Left lung (tissue), 10 donors: ENCODE measurements around the gene STK17B. TPM values are rescaled to one million over a fixed set of nuclear protein-coding genes. Genes with fewer than 3 reads are reported as not detected.

Source experiments
- ATAC-seq: fragments of 200-7000 bp; cut with Tn5 transposase; one replicate; pipeline ENCODE4 v1.9.1; 2020; ENCODE audit warnings: moderate library complexity
- DNase-seq, 4 donors: peaks; one replicate each; pipeline ENCODE4 v3.0.0-alpha.2; 2013 to 2020
- H3K27ac ChIP-seq, 2 donors: fragments of 200-600 bp; sonication (generic) in 1 of 2; one replicate each; pipeline versions ENCODE4 v1.5.0 to v1.8.0; 2020 to 2021
- H3K27me3 ChIP-seq, 2 donors: fragments of 200-600 bp; sonication (generic) in 1 of 2; one replicate each; pipeline versions ENCODE4 v1.5.0 to v1.8.0; 2020 to 2021
- H3K36me3 ChIP-seq, 2 donors: fragments of 200-600 bp; sonication (generic) in 1 of 2; one replicate each; pipeline versions ENCODE4 v1.5.0 to v1.8.0; 2020 to 2021
- H3K4me1 ChIP-seq, 2 donors: fragments of 200-600 bp; one replicate each; pipeline ENCODE4 v1.8.0; 2021
- H3K4me3 ChIP-seq, 2 donors: fragments of 200-600 bp; sonication (generic) in 1 of 2; one replicate each; pipeline versions ENCODE4 v1.5.0 to v1.8.0; 2020 to 2021; ENCODE audit warnings: mild to moderate bottlenecking in 1 of 2
- H3K9me3 ChIP-seq, 2 donors: fragments of 200-600 bp; sonication (generic) in 1 of 2; one replicate each; pipeline versions ENCODE4 v1.5.0 to v1.8.0; 2020 to 2021
- CTCF ChIP-seq, 2 donors: fragments of 200-600 bp; sonication (generic) in 1 of 2; IDR thresholded peaks; one replicate each; pipeline versions ENCODE4 v1.5.0 to v1.8.0; 2021; ENCODE audit warnings: antibody characterized with exemption in 2 of 2
- intact Hi-C, 2 donors: fragments of 100-400 bp; cut with DNase I; formaldehyde crosslinking; loops; one replicate each; pipeline versions ENCODE4 v1.11.2 to v1.14.2; 2022
- polyA plus RNA-seq, 6 donors: library from polyadenylated mRNA; unstranded; fragments of 120-200 nt; gene quantifications; one replicate each; pipeline ENCODE4 v1.2.1, GENCODE V29; 2013; ENCODE audit not compliant: insufficient read length in 6 of 6
- total RNA-seq, 2 donors: library from RNA; stranded (reverse); fragmentation: NEBNext Ultra II Directional; extraction: Animal tissue kit (Norgen Biotek cat#: 25700); gene quantifications; one replicate each; pipeline ENCODE4 v1.2.1, GENCODE V29; 2021
- donor health status: DM: no; HTN: yes; CAD: no.
- donor health status: DM: no; HTN: no; CAD: no.

The STK17B gene
- total and polyA plus RNA-seq, 8 donors = 12.1 to 59.2 (median 15.4) TPM

- H3K9me3 ChIP-seq = no peaks in the 10 kb centered on the region
- TF ChIP-seq CTCF (IDR thresholded peaks at IDR 0.05) = no peak
- ATAC-seq (no peak), DNase-seq (no peak)
- no peaks in the 10 kb centered on the region for H3K36me3 ChIP-seq
- no peak overlapping the region for H3K27ac ChIP-seq
- H3K4me3 ChIP-seq = no peak overlapping the region
- peaks cover 0 to 12% of the 10 kb centered on the region in 2 donors for H3K4me1 ChIP-seq
- intact Hi-C loops = no loop called here
- H3K27me3 ChIP-seq = no peaks in the 10 kb centered on the region
Measured at GRCh38 chr2:196181484-196181883, 10.1 kb upstream of the STK17B start.

GRCh38 chr2:196177124-196177523 is 5.7 kb upstream of the STK17B start:
- no peak overlapping the region for H3K27ac ChIP-seq
- intact Hi-C loops = no loop called here

GRCh38 chr2:196176142-196176738 is 4.9 kb upstream of the STK17B start:
- no peak for ATAC-seq
- H3K4me3 ChIP-seq = no peak overlapping the region
- intact Hi-C loops = no loop called here
- no peaks in the 10 kb centered on the region for H3K27me3 ChIP-seq
- H3K27ac ChIP-seq = no peak overlapping the region
- peaks cover 0 to 9% of the 10 kb centered on the region in 2 donors for H3K4me1 ChIP-seq
- no peak for TF ChIP-seq CTCF (IDR thresholded peaks at IDR 0.05)
- H3K9me3 ChIP-seq = no peaks in the 10 kb centered on the region
- no peaks in the 10 kb centered on the region for H3K36me3 ChIP-seq
- DNase-seq = peak in 1 of 4 donors; percentile 36

More at GRCh38 chr2:196177124-196177523, 5.7 kb upstream of the STK17B start:
- TF ChIP-seq CTCF (IDR thresholded peaks at IDR 0.05) = no peak
- Histone ChIP-seq H3K9me3 (no peaks in the 10 kb centered on the region), H3K36me3 (no peaks in the 10 kb centered on the region), H3K27me3 (no peaks in the 10 kb centered on the region), H3K4me1 (peaks cover 0 to 9% of the 10 kb centered on the region in 2 donors), H3K4me3 (no peak overlapping the region)
- DNase-seq (no peak), ATAC-seq (no peak)

GRCh38 chr2:196174404-196174803 is 3.0 kb upstream of the STK17B start:
- peaks cover 0 to 9% of the 10 kb centered on the region in 2 donors for H3K4me1 ChIP-seq
- no peak for TF ChIP-seq CTCF (IDR thresholded peaks at IDR 0.05)
- H3K27ac ChIP-seq = no peak overlapping the region
- no peak overlapping the region for H3K4me3 ChIP-seq
- H3K36me3 ChIP-seq = no peaks in the 10 kb centered on the region
- no peaks in the 10 kb centered on the region for H3K27me3 ChIP-seq
- ATAC-seq (no peak), DNase-seq (no peak)
- intact Hi-C loops = no loop called here
- no peaks in the 10 kb centered on the region for H3K9me3 ChIP-seq

GRCh38 chr2:196173505-196173904 is 2.1 kb upstream of the STK17B start:
- no peak for TF ChIP-seq CTCF (IDR thresholded peaks at IDR 0.05)
- Histone ChIP-seq H3K4me1 (peaks cover 0 to 11% of the 10 kb centered on the region in 2 donors), H3K36me3 (no peaks in the 10 kb centered on the region), H3K27me3 (no peaks in the 10 kb centered on the region), H3K4me3 (no peak overlapping the region), H3K27ac (no peak overlapping the region), H3K9me3 (no peaks in the 10 kb centered on the region)
- intact Hi-C loops = no loop called here
- ATAC-seq (no peak), DNase-seq (no peak)
